ENCODE results near the gene TRPC1. TPM values are rescaled to one million over a fixed set of nuclear protein-coding genes. Genes with fewer than 3 reads are reported as not detected.

The TRPC1 gene
- total RNA-seq, 1 experiment from 2014 or later, result 3.8 TPM

GRCh38 chr3:142809259-142809658, 85.4 kb downstream of the TRPC1 start:
- H3K27ac ChIP-seq, result no peak overlapping the region
- no TSS peak for BruUV-seq (replicated peaks)
- H3F3A ChIP-seq (ENCODE audit: insufficient read depth, low read depth), result no peaks in the 10 kb centered on the region
- H3K79me2 ChIP-seq (ENCODE audit: low read depth), result no peaks in the 10 kb centered on the region
- no peak for TF ChIP-seq EZH2 (IDR thresholded peaks at IDR 0.05; ENCODE audit: low read depth)
- TF ChIP-seq CTCF (conservative IDR thresholded peaks at IDR 0.05), result no peak
- H3K4me1 ChIP-seq (replicated peaks; ENCODE audit: insufficient read depth), result peaks cover 9% of the 10 kb centered on the region
- no peaks in the 10 kb centered on the region for H3K36me3 ChIP-seq (ENCODE audit: low read depth)
- intact Hi-C loops (cut with micrococcal nuclease; ENCODE audit: unreplicated experiment), result no loop called here
- no peak for DNase-seq
- H3K4me2 ChIP-seq, result no peak overlapping the region
- H3K27me3 ChIP-seq (ENCODE audit: insufficient read depth, low read depth), result no peaks in the 10 kb centered on the region
- H3K4me3 ChIP-seq, result no peak overlapping the region
- H3K9me3 ChIP-seq (ENCODE audit: insufficient read depth, low read depth), result no peaks in the 10 kb centered on the region
- no peak overlapping the region for H2AFZ ChIP-seq
- ChIA-PET POLR2A (ENCODE audit: unreplicated experiment) (interaction anchor here (0.7 kb wide), 1 partner anchor 69 kb away, joined by 3 read pairs; no protein-coding TSS in a partner anchor), CTCF (no interaction called here)
- no peaks in the 10 kb centered on the region for H3K9me2 ChIP-seq (ENCODE audit: insufficient read depth)
- no peaks in the 10 kb centered on the region; the same call in 1 of the 2 replicates for H4K20me1 ChIP-seq (ENCODE audit: insufficient read depth)

DNA sequence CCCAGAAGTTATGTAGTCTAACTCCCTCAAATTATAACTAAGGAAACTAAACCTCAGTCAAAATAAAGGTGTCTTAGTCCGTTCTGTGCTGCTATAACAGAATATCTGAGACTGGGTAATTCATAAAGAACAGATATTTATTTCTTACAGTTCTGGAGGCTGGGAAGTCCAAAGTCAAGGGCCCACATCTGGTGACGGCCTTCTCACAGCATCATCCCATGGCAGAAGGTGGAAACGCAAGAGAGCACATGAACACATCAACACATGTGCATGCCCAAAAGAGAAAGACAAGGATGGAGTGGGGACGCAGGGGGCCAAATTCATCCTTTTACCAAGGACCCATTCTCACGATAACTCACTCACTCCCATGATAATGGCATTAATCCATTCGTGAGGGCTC, 92.0 kb downstream of the TRPC1 start:
- no peaks in the 10 kb centered on the region for H3K9me2 ChIP-seq (ENCODE audit: insufficient read depth)
- H3K79me2 ChIP-seq (ENCODE audit: low read depth), result no peaks in the 10 kb centered on the region
- no peak for DNase-seq
- intact Hi-C loops (cut with micrococcal nuclease; ENCODE audit: unreplicated experiment), result no loop called here
- POLR2A ChIA-PET (ENCODE audit: unreplicated experiment), result no interaction called here
- H3K27me3 ChIP-seq (ENCODE audit: insufficient read depth, low read depth), result no peaks in the 10 kb centered on the region
- H4K20me1 ChIP-seq (ENCODE audit: insufficient read depth), result no peaks in the 10 kb centered on the region
- TF ChIP-seq EZH2 (IDR thresholded peaks at IDR 0.05; ENCODE audit: low read depth) (no peak), CTCF (conservative IDR thresholded peaks at IDR 0.05) (no peak)
- no peaks in the 10 kb centered on the region for H3K4me1 ChIP-seq (replicated peaks; ENCODE audit: insufficient read depth)
- no peaks in the 10 kb centered on the region for H3K9me3 ChIP-seq (ENCODE audit: insufficient read depth, low read depth)
- no peaks in the 10 kb centered on the region for H3K36me3 ChIP-seq (ENCODE audit: low read depth)
- BruUV-seq (replicated peaks), result no TSS peak
- CTCF ChIA-PET, result no interaction called here
- H3K4me2 ChIP-seq, result no peak overlapping the region
- H3K4me3 ChIP-seq, result no peak overlapping the region
- no peak overlapping the region for H3K27ac ChIP-seq
- no peak overlapping the region for H2AFZ ChIP-seq
- no peaks in the 10 kb centered on the region for H3F3A ChIP-seq (ENCODE audit: insufficient read depth, low read depth)

DNA sequence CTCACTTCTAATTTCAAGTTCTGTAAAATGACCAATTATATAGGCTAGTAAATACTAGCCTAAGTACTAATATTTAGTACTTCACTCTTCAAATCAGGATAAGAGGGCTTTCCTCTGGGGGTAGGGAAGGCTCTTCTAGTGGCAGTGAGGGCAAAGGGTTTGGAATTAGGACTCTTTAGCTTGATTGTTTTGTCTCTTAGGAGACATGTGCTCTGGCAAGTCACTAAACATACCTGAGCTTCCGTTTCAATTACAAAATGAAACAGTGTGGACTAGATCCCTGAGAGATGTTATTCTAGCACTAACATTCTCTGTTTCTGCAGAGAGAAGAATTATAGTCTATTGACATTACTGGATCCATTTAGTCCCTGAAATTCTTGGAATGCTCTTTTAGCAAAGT, 93.5 kb downstream of the TRPC1 start:
- intact Hi-C loops (cut with micrococcal nuclease; ENCODE audit: unreplicated experiment), result no loop called here
- H3K27me3 ChIP-seq (ENCODE audit: insufficient read depth, low read depth), result no peaks in the 10 kb centered on the region
- H3K9me3 ChIP-seq (ENCODE audit: insufficient read depth, low read depth), result no peaks in the 10 kb centered on the region
- no peak for DNase-seq
- no peaks in the 10 kb centered on the region for H3K9me2 ChIP-seq (ENCODE audit: insufficient read depth)
- H2AFZ ChIP-seq, result no peak overlapping the region
- POLR2A ChIA-PET (ENCODE audit: unreplicated experiment), result no interaction called here
- BruUV-seq (replicated peaks), result no TSS peak
- TF ChIP-seq EZH2 (IDR thresholded peaks at IDR 0.05; ENCODE audit: low read depth) (no peak), CTCF (conservative IDR thresholded peaks at IDR 0.05) (no peak)
- H3K27ac ChIP-seq, result no peak overlapping the region
- no peak overlapping the region for H3K4me2 ChIP-seq
- no peaks in the 10 kb centered on the region for H3K79me2 ChIP-seq (ENCODE audit: low read depth)
- no peaks in the 10 kb centered on the region for H3F3A ChIP-seq (ENCODE audit: insufficient read depth, low read depth)
- CTCF ChIA-PET, result no interaction called here
- H3K36me3 ChIP-seq (ENCODE audit: low read depth), result no peaks in the 10 kb centered on the region
- H3K4me1 ChIP-seq (replicated peaks; ENCODE audit: insufficient read depth), result no peaks in the 10 kb centered on the region
- no peak overlapping the region for H3K4me3 ChIP-seq
- H4K20me1 ChIP-seq (ENCODE audit: insufficient read depth), result no peaks in the 10 kb centered on the region
